Ishikawa (cell line): Measurements from ENCODE around the gene COMT.

ENCODE experiments used
- CEBPB ChIP-seq: IDR thresholded peaks from 2 replicates; pipeline ENCODE4 v1.6.1; 2012
- CREB1 ChIP-seq: IDR thresholded peaks from 2 replicates; pipeline ENCODE4 v1.6.1; 2012; ENCODE audit warnings: low read depth
- EGR1 ChIP-seq: IDR thresholded peaks from 2 replicates; pipeline ENCODE4 v1.6.1; 2012
- EP300 ChIP-seq: IDR thresholded peaks from 2 replicates; pipeline ENCODE4 v1.6.1; 2012; ENCODE audit warnings: borderline replicate concordance
- FOXM1 ChIP-seq: IDR thresholded peaks from 2 replicates; pipeline ENCODE4 v1.6.1; 2012; ENCODE audit warnings: low read depth, borderline replicate concordance
- NFIC ChIP-seq: IDR thresholded peaks from 2 replicates; pipeline ENCODE4 v1.6.1; 2012
- RAD21 ChIP-seq: IDR thresholded peaks from 2 replicates; pipeline ENCODE4 v1.6.1; 2012; ENCODE audit warnings: low read depth
- TAF1 ChIP-seq: IDR thresholded peaks from 2 replicates; pipeline ENCODE4 v1.6.1; 2012; ENCODE audit warnings: low read depth, mild to moderate bottlenecking
- TCF12 ChIP-seq: IDR thresholded peaks from 2 replicates; pipeline ENCODE4 v1.6.1; 2012; ENCODE audit warnings: low read depth
- TEAD4 ChIP-seq: IDR thresholded peaks from 2 replicates; pipeline ENCODE4 v1.6.1; 2012
- USF1 ChIP-seq: IDR thresholded peaks from 2 replicates; pipeline ENCODE4 v1.6.1; 2012
- YY1 ChIP-seq: IDR thresholded peaks from 2 replicates; pipeline ENCODE4 v1.6.1; 2012; ENCODE audit warnings: low read depth
- ZBTB7A ChIP-seq: IDR thresholded peaks from 2 replicates; pipeline ENCODE4 v1.6.1; 2012; ENCODE audit warnings: low read depth
- TF ChIP-seq, protein P1 (sequence below): IDR thresholded peaks from 2 replicates; pipeline ENCODE4 v1.6.1; 2012
- TF ChIP-seq, protein P2 (sequence below): IDR thresholded peaks from 2 replicates; pipeline ENCODE4 v1.6.1; 2012; ENCODE audit warnings: low read depth, mild to moderate bottlenecking

Gene COMT

GRCh38 chr22:20009582-20010306, 68.2 kb downstream of the COMT start:
- TF ChIP-seq, protein P1, sequence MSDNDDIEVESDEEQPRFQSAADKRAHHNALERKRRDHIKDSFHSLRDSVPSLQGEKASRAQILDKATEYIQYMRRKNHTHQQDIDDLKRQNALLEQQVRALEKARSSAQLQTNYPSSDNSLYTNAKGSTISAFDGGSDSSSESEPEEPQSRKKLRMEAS, result no peak
- TF ChIP-seq EP300, result no peak
- no peak for TF ChIP-seq RAD21
- no peak for TF ChIP-seq TAF1
- TF ChIP-seq TCF12, result no peak
- TF ChIP-seq TEAD4, result no peak
- TF ChIP-seq, protein P2, sequence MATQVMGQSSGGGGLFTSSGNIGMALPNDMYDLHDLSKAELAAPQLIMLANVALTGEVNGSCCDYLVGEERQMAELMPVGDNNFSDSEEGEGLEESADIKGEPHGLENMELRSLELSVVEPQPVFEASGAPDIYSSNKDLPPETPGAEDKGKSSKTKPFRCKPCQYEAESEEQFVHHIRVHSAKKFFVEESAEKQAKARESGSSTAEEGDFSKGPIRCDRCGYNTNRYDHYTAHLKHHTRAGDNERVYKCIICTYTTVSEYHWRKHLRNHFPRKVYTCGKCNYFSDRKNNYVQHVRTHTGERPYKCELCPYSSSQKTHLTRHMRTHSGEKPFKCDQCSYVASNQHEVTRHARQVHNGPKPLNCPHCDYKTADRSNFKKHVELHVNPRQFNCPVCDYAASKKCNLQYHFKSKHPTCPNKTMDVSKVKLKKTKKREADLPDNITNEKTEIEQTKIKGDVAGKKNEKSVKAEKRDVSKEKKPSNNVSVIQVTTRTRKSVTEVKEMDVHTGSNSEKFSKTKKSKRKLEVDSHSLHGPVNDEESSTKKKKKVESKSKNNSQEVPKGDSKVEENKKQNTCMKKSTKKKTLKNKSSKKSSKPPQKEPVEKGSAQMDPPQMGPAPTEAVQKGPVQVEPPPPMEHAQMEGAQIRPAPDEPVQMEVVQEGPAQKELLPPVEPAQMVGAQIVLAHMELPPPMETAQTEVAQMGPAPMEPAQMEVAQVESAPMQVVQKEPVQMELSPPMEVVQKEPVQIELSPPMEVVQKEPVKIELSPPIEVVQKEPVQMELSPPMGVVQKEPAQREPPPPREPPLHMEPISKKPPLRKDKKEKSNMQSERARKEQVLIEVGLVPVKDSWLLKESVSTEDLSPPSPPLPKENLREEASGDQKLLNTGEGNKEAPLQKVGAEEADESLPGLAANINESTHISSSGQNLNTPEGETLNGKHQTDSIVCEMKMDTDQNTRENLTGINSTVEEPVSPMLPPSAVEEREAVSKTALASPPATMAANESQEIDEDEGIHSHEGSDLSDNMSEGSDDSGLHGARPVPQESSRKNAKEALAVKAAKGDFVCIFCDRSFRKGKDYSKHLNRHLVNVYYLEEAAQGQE, result no peak

DNA sequence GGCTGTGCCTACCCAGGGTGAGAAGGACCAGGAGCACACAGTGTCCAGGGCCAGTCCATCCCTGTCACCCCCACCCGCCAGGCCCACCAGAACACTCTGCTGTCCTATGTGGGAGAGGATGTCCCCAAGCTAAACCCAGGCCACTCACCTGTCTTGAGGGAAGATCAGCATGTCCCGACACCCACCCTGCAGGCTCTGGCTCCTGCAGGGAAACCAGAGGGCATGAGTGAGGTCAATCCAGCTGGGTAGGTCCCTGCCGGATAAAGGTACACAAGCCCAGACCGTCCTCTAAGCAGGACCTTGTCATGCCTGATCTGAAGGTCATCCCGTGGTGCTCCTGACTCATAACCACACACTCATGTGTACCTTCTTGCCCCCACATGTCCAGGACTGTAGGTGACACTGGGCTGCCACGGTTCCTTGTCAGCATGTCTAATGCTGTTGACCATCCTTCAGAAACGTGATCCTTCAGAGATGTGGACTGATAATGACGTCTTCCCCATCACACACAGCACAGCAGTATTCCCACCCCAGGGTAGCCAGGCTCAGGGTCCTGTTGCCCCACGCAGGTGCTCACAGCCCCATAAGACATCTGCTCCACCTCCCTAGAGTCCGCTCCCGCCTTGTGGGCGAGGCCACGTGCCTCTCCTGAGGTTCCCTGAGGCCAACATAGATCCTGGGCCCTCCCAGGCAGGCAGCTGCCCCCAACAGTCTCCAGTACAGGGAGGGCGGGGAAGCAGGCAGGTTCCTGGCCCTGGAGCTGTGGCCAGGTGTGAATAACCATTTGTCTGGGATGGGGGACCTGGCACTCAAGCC, 68.9 kb downstream of the COMT start:
- no peak for TF ChIP-seq NFIC
- no peak for TF ChIP-seq EP300
- TF ChIP-seq, protein P2, result no peak
- TF ChIP-seq CREB1, result no peak
- no peak for TF ChIP-seq USF1
- no peak for TF ChIP-seq TCF12
- TF ChIP-seq EGR1, result no peak
- TF ChIP-seq, protein P1, result no peak
- no peak for TF ChIP-seq YY1
- TF ChIP-seq ZBTB7A, result no peak
- no peak for TF ChIP-seq FOXM1
- TF ChIP-seq TEAD4, result no peak
- TF ChIP-seq TAF1, result no peak

DNA sequence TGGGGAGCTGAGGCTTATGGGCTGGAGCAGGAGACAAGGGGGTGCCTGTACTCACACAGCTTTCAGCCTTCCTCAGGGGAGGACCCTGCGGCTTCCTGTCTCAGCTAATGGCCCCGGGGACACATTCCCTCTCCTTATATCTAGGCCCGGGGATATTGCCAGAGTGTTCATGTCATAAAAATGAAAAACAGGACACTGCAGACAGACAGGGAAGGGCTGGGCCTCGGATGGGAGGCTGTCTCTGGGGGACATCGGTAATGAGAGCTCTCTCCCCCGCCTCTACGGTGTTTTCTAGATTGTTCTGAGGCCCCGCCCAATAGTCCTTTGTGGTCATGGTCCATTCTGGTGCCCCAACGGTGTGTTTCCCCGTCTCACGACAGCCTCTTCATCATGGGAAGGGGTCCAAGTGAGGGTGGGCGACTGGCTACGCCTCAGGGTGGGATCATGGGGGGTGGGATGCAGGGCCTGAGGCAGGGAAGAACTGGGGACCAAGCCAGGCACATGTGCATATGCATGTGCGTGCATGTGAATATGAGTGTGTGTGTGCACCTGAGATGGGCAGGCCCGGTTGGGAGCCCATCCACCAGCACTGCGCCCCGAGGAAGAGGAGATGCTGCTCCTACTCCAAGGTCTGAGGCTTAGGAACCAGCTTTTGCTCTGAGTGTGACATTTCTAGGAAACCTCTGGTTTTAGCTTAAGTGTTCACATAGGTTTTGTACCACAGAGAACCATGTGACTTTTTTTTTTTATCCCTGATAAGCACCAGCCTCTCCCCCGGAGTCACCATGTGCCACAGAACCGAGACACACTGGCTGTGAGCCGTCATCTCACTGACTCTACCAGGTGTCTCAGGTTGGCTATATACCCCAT, 69.8 kb downstream of the COMT start:
- TF ChIP-seq, protein P2, result no peak
- TF ChIP-seq TAF1, result no peak
- TF ChIP-seq NFIC, result no peak
- TF ChIP-seq TEAD4, result no peak
- no peak for TF ChIP-seq FOXM1
- TF ChIP-seq ZBTB7A, result no peak
- TF ChIP-seq YY1, result no peak
- TF ChIP-seq CEBPB, result no peak
- TF ChIP-seq, protein P1, result no peak
- TF ChIP-seq EP300, result no peak
- TF ChIP-seq USF1, result no peak
- no peak for TF ChIP-seq TCF12
- TF ChIP-seq EGR1, result no peak
- no peak for TF ChIP-seq RAD21
